ENCODE results near the gene INSIG2.

GRCh38 chr2:118062669-118063068 lies 25.6 kb upstream of the INSIG2 start:
- TF ChIP-seq CTCF (IDR thresholded peaks at IDR 0.05): no peak
- TF ChIP-seq CHD2 (IDR thresholded peaks at IDR 0.05; ENCODE audit: low read length, partially characterized antibody): no peak
- no peak for TF ChIP-seq TCF12 (IDR thresholded peaks at IDR 0.05)
- TF ChIP-seq POLR2AphosphoS5 (IDR thresholded peaks at IDR 0.05; ENCODE audit: low read depth, low read length): no peak
